Mesodermal cell (in vitro differentiated cells): ENCODE results near the gene DPCD.
"Not testable (repeated sequence)": the region's sequence is repeated elsewhere in the genome, so short reads cannot be mapped to it uniquely, and the experiment has no call there.

Experiments
- H3K27ac ChIP-seq: 2 replicates; pipeline ENCODE4 v1.7.0; 2013; ENCODE audit warnings: mild to moderate bottlenecking, low read depth, low read length, moderate library complexity; ENCODE audit not compliant: severe bottlenecking
- H3K36me3 ChIP-seq: 2 replicates; pipeline ENCODE4 v1.7.1; 2013; ENCODE audit warnings: mild to moderate bottlenecking, low read length, moderate library complexity; ENCODE audit not compliant: control insufficient read depth, insufficient read depth
- H3K4me1 ChIP-seq: one replicate; pipeline ENCODE4 v1.7.1; 2013; ENCODE audit warnings: mild to moderate bottlenecking, low read length; ENCODE audit not compliant: insufficient read depth, control insufficient read depth, poor library complexity, severe bottlenecking
- H3K4me3 ChIP-seq: 2 replicates; pipeline ENCODE4 v1.7.0; 2013; ENCODE audit warnings: low read length, control low read depth, mild to moderate bottlenecking; ENCODE audit not compliant: insufficient read depth, poor library complexity, severe bottlenecking; ENCODE audit errors: extremely low read depth
- H3K9me3 ChIP-seq: 2 replicates; pipeline ENCODE4 v1.7.1; 2013; ENCODE audit warnings: mild to moderate bottlenecking, low read length, moderate library complexity; ENCODE audit not compliant: control insufficient read depth
- WGBS, 2 experiments: methylation state at CpG; one replicate each; pipeline ENCODE4 v1.1.5; 2013; ENCODE audit warnings: missing lambda C conversion rate in 2 of 2; ENCODE audit not compliant: insufficient coverage in 2 of 2; 5-methylcytosine and 5-hydroxymethylcytosine counted together

DPCD gene

DNA sequence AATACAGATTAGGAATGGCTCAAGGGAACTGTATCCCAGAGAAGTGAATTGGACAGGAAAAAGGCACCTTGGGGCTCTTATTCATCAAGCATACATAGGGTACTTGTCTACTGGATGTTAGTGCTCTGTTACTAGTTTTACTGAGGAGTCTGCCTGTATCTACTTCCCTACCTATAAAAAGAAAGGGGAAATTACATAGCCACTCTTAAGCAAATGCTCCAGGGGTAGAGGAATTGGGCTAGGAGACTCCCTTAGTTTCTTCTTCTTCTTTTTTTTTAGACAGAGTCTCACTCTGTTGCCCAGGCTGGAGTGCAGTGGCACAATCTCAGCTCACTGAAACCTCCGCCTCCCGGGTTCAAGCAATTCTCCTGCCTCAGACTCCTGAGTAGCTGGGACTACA is 5.2 kb downstream of the DPCD start:
- 100% methylated on average over 2 of the region's 2 CpGs; no CpG with 5 or more reads in 1 of the 2 experiments for WGBS, 2 experiments
- H3K27ac ChIP-seq, H3K4me3 ChIP-seq, H3K36me3 ChIP-seq, H3K4me1 ChIP-seq, H3K9me3 ChIP-seq: not testable (repeated sequence)

DNA sequence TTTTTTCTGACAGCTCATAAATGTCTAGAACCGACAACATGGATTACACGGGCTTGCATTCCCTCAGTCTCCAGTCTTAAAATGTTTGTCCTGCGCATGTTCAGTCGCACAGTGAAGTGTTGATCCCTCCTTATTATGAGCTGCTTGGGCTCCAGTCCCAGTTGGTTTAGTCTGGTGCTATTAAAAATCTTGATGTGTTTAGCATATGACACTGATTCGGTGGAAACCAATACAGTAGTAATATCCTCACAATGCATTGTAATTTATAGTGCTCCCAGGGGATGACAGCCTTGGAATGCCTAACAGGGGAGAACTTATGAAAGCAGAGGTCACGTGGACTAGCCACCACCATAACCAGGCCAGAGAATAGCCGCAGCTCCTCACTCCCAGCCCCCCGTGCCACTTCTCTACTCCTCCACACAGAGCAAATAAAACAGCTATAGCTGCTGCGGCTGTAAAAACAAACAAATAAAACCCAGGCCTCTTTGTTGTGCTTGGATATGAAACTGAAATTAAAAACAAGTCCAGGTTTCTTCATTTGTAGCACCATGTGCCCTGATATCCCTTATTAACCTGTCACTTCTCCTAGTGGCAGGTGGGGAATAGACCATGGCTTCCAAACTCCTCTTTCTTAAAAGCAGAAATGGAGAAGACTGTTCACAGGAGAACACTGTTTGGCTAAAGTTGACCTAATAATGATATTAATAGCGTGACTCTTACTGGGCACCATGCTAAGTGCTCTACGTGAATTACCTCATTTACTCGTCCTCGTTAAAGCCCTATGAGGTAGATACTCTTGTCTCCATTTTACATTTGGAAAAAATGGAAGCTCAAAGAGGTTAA is 7.7 kb downstream of the DPCD start:
- WGBS, 2 experiments = 96 to 97% methylated on average over 6 of the region's 13 CpGs

DNA sequence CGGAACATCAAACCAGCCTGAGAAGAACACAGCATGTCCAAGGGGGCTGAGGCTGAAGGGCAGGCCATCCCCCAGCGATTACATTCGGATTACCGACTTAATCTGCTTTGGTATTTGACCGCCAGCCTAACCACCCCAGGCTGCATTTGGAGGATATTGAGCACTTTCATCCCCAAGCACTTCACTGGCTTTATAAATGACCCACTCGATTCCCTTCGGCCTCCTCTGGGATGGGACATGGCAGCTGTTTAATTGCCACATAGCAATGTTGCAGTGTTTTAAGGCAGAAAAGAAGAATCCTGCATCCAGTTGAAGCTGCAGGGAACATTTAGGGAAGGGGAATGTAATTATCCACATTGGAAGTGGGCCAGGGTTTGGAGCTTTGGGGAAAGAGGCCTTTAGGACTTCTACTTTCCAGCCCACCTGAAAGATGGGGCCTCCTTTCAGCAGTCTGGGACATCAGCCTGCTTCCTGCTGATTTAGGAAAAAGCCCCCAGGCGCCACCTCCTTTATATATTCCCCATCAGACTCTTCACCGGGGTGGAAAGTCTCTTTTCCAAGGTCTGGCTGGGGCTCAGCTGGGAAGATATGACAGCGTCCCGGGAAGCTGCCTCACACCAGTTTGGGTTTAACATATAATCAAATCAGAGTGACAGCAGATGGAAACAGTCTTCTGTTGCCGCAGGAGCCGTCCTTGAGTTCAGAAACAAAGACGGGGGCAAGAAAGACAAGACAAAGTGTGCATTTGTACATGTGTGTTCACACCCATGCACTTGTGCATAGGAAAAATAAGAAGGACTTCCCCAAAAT is 9.2 kb downstream of the DPCD start:
- H3K4me3 ChIP-seq = no peak overlapping the region
- H3K4me1 ChIP-seq = no peaks in the 10 kb centered on the region
- H3K9me3 ChIP-seq = no peaks in the 10 kb centered on the region
- H3K27ac ChIP-seq = no peak overlapping the region
- no peaks in the 10 kb centered on the region for H3K36me3 ChIP-seq
- WGBS, 2 experiments = 71 to 76% methylated on average over 11 to 12 of the region's 14 CpGs

More for the DNA sequence above, 7.7 kb downstream of the DPCD start:
- Histone ChIP-seq H3K27ac (no peak overlapping the region), H3K4me3 (no peak overlapping the region), H3K9me3 (no peaks in the 10 kb centered on the region), H3K36me3 (no peaks in the 10 kb centered on the region), H3K4me1 (no peaks in the 10 kb centered on the region)

DNA sequence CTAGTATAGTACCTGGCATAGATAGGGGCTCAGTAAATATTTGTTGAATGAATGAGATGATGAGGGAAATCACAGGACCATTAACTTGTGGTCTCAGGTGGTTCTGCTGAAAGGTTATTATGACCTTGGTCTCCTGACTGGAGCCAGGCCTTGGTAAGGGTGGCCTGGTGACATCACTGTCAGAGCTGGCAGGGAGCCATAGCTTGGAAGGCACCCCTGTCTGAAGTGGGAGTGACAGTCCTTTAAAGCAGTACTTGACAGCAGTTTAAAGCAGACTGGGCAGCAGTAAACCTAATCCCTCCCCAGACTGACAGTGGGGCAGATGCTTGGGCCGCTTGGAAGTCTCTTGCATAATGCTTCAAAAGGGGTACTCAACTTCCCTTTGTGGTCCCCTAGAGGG is 13.4 kb downstream of the DPCD start:
- H3K4me3 ChIP-seq = no peak overlapping the region
- peaks cover 9% of the 10 kb centered on the region for H3K36me3 ChIP-seq
- WGBS, 2 experiments = 80% methylated on average over 1 of the region's 1 CpG; no CpG with 5 or more reads in 1 of the 2 experiments
- H3K27ac ChIP-seq = no peak overlapping the region
- peaks cover under 1% of the 10 kb centered on the region for H3K4me1 ChIP-seq
- no peaks in the 10 kb centered on the region for H3K9me3 ChIP-seq

DNA sequence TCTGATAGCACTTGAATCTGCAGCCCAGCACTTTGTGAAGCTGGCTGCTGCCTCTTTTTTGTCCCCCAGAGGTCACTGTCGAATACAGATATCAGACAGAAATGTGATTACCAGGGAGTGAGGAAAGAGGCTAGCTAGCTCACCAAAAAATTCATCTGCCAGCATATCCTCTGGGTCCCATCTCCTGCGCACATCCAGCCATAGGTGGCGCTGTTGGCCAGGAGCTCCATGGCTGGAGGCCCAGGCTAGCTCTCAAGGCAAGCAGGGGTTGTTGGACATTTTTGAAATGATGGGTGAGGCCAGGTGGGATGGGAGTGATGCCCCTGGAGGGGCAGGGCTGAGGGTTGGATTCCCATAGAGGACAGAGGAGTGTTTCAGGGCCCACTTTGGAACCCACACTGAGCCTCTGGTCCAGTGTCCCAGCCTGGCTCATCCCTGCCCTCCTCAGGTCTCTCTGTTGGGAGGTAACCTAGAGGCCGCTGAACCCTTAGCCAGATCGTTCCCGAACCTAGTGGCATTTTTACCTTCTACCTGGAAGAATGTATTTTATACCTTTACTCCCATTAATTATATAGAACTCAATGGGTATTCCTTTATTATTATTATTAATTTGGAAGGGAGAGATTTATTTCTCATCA is 14.8 kb downstream of the DPCD start:
- 0 to 40% methylated on average over 2 to 5 of the region's 6 CpGs for WGBS, 2 experiments
- Histone ChIP-seq H3K9me3 (no peaks in the 10 kb centered on the region), H3K36me3 (peaks cover 9% of the 10 kb centered on the region), H3K4me3 (no peak overlapping the region), H3K27ac (no peak overlapping the region), H3K4me1 (peaks cover 14% of the 10 kb centered on the region)

DNA sequence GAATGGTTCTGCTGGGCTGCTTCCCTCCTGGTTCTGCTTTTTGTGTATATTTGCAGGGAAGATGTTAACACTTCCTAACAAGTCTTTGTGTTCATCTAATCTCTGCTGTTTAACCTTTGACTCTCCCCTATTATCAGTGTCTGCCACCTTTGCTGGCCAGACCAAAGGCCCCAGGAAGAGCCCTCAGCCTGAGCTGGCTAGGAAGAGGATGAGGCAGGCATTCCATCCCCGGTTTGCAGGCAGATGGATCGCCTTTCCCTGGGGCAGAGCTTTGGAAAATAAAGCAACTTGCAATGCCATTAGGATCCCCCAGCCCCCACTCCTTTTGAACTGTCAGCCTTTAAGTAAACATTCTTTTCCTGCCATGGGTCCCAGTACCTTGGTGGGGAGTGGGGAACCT is 19.0 kb downstream of the DPCD start:
- Histone ChIP-seq H3K4me3 (no peak overlapping the region), H3K9me3 (no peaks in the 10 kb centered on the region), H3K27ac (peak overlapping the region; percentile 13), H3K36me3 (peaks cover 31% of the 10 kb centered on the region), H3K4me1 (peaks cover 38% of the 10 kb centered on the region)
- WGBS, 2 experiments = 0% methylated on average over 1 of the region's 2 CpGs; no CpG with 5 or more reads in 1 of the 2 experiments

DNA sequence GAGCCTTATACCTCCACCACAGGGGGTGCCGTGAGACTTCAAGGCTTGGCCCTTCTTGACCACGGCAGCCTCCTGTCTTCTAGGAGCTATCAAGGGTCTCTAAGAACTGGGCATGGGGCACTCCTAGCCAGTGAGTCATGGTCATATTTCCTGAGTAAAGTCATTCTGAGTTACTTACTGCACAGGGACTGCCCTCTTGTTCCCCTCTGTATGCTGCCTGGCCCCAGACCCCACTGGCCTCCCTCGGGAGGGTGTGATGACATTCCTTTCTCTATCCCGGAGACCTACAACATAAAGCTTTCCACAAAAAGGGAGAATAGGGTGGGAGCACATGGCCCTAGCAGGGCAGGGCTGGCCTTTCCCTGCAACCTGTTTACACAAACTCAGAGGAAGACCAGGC is 21.4 kb downstream of the DPCD start:
- Histone ChIP-seq H3K9me3 (no peaks in the 10 kb centered on the region), H3K4me1 (peaks cover 38% of the 10 kb centered on the region), H3K27ac (peak overlapping the region; percentile 11), H3K4me3 (no peak overlapping the region), H3K36me3 (peaks cover 37% of the 10 kb centered on the region)
- WGBS, 2 experiments = 85 to 100% methylated on average over 2 of the region's 4 CpGs

DNA sequence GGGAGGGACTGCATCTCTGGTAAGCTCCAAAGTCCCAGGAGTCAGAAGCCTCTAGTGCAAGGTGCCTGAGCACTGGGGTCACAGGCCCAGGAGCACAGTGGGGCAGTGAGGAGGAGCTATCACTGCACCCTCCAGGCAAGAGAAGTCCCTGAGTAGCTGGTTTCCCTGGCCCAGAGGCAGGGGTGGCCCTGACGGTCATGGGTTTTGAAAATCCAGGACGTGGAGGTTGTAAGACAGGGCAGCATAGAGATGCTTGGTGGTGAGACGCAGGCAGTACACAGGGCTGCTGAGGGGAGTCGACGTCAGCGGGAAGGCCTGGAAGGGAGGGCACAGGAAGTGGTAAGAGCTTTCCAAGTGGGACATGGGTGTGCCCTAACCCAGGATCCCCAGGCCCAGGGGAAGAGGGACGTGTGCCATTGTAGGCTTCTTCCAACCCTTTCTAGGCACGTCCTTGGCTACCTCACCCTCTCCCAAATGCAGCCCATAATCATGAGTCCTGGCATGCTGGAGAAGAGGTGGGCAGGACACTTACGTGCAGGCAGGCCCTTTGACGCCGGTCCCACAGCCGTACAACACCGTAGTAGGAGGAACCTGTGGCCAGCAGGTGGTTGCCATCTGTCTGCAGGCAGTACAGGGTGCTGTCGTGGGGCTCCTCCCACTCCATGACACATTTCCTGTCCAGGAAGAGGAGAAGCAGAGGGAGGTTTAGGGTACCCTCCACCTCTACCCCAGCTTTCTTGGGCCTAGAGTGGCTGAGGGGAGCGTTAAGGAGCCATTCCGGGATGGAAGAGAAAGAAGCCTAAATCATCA is 23.2 kb downstream of the DPCD start:
- Histone ChIP-seq H3K4me1 (peaks cover 38% of the 10 kb centered on the region), H3K27ac (no peak overlapping the region), H3K36me3 (peaks cover 27% of the 10 kb centered on the region), H3K9me3 (no peaks in the 10 kb centered on the region), H3K4me3 (no peak overlapping the region)
- WGBS, 2 experiments = 93 to 94% methylated on average over 12 to 13 of the region's 16 CpGs

DNA sequence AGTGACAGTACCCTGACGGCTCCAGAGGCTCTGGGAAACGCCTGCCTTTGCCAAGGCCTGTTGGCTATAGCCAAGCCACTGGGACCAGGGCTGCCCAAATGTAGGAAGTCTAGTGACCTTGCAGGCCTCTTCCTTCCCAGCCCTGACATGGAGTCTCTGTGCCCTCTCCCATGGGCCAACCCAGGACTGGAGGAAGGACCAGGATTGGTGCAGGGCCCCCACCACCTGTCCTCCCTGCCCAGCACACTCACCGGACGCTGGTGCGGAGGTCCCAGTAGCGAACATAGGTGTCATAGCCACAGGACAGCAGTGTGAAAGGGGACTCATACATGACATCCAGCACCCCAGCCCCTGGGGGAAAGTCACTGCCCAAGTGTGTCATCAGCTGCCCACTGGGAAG is 24.0 kb downstream of the DPCD start:
- 89 to 95% methylated on average over 2 to 5 of the region's 6 CpGs for WGBS, 2 experiments
- H3K9me3 ChIP-seq = no peaks in the 10 kb centered on the region
- peaks cover 27% of the 10 kb centered on the region for H3K36me3 ChIP-seq
- no peak overlapping the region for H3K27ac ChIP-seq
- H3K4me1 ChIP-seq = peaks cover 32% of the 10 kb centered on the region
- H3K4me3 ChIP-seq = no peak overlapping the region

DNA sequence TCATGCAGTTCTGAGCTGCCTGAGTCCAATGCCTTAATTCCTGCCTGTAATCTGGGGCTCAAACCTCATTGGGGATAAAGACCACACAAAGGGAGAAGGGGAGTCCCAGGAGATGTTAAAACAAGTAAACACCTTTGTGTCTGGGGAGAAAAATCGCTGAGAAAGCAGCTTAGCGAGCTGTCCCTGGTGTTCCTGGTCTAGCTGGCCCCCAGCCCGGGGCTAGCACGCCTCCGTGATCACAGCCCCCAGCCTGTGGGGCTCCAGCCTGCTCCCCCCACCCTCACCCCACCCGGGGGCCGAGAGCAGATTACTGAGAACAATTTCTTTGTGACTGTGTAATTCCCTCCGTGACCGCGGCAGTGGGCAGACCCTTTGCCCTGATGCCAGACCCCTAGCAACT is 24.8 kb downstream of the DPCD start:
- WGBS, 2 experiments = 98 to 100% methylated on average over 2 to 7 of the region's 10 CpGs
- H3K36me3 ChIP-seq = peaks cover 27% of the 10 kb centered on the region
- peaks cover 25% of the 10 kb centered on the region for H3K4me1 ChIP-seq
- H3K9me3 ChIP-seq = no peaks in the 10 kb centered on the region
- H3K27ac ChIP-seq = no peak overlapping the region
- no peak overlapping the region for H3K4me3 ChIP-seq
